ENCODE results near the gene ADORA2A. TPM values are rescaled to one million over a fixed set of nuclear protein-coding genes. Genes with fewer than 3 reads are reported as not detected.

ADORA2A gene
- total RNA-seq, 1 experiment from 2014 or later: 0.96 TPM

- Mint-ChIP-seq H3K27ac (ENCODE audit: low read depth, unreplicated experiment) (no peak overlapping the region), H3K4me1 (ENCODE audit: insufficient read depth, unreplicated experiment) (no peaks in the 10 kb centered on the region), H3K27me3 (ENCODE audit: insufficient read depth, unreplicated experiment) (no peaks in the 10 kb centered on the region), H3K9me3 (ENCODE audit: unreplicated experiment) (no peaks in the 10 kb centered on the region), H3K36me3 (ENCODE audit: insufficient read depth, unreplicated experiment) (peaks cover 31% of the 10 kb centered on the region), H3K4me3 (ENCODE audit: unreplicated experiment) (no peak overlapping the region)
- ChIA-PET POLR2A (no interaction called here), CTCF (interaction anchor here (0.6 kb wide), 2 partner anchors 16 to 56 kb away, joined by 3 read pairs; no protein-coding TSS in a partner anchor)
- DNase-seq (ENCODE audit: unreplicated experiment): no peak
- BruUV-seq (replicated peaks): no TSS peak
- no peak for TF ChIP-seq CTCF (IDR thresholded peaks at IDR 0.05; ENCODE audit: unreplicated experiment)
- intact Hi-C loops (cut with micrococcal nuclease): no loop called here
Measured at GRCh38 chr22:24383061-24383460, 44.3 kb upstream of the ADORA2A start.

- Mint-ChIP-seq H3K9me3 (ENCODE audit: unreplicated experiment) (no peaks in the 10 kb centered on the region), H3K27ac (ENCODE audit: low read depth, unreplicated experiment) (no peak overlapping the region), H3K36me3 (ENCODE audit: insufficient read depth, unreplicated experiment) (peaks cover 35% of the 10 kb centered on the region), H3K27me3 (ENCODE audit: insufficient read depth, unreplicated experiment) (no peaks in the 10 kb centered on the region), H3K4me3 (ENCODE audit: unreplicated experiment) (no peak overlapping the region), H3K4me1 (ENCODE audit: insufficient read depth, unreplicated experiment) (no peaks in the 10 kb centered on the region)
- no peak for DNase-seq (ENCODE audit: unreplicated experiment)
- BruUV-seq (replicated peaks): no TSS peak
- ChIA-PET CTCF (no interaction called here), POLR2A (no interaction called here)
- TF ChIP-seq CTCF (IDR thresholded peaks at IDR 0.05; ENCODE audit: unreplicated experiment): no peak
- intact Hi-C loops (cut with micrococcal nuclease): no loop called here
Measured at GRCh38 chr22:24384131-24384530, 43.3 kb upstream of the ADORA2A start.

GRCh38 chr22:24386937-24387471, 40.4 kb upstream of the ADORA2A start:
- H3K9me3 Mint-ChIP-seq (ENCODE audit: unreplicated experiment): no peaks in the 10 kb centered on the region
- no peak for TF ChIP-seq CTCF (IDR thresholded peaks at IDR 0.05; ENCODE audit: unreplicated experiment)

GRCh38 chr22:24389680-24390079, 37.7 kb upstream of the ADORA2A start:
- Mint-ChIP-seq H3K27ac (ENCODE audit: low read depth, unreplicated experiment) (no peak overlapping the region), H3K4me3 (ENCODE audit: unreplicated experiment) (no peak overlapping the region), H3K4me1 (ENCODE audit: insufficient read depth, unreplicated experiment) (no peaks in the 10 kb centered on the region), H3K27me3 (ENCODE audit: insufficient read depth, unreplicated experiment) (no peaks in the 10 kb centered on the region), H3K9me3 (ENCODE audit: unreplicated experiment) (no peaks in the 10 kb centered on the region), H3K36me3 (ENCODE audit: insufficient read depth, unreplicated experiment) (peaks cover 37% of the 10 kb centered on the region)
- ChIA-PET CTCF (interaction anchor here (0.7 kb wide), 2 partner anchors 24 to 116 kb away, joined by 3 read pairs; no protein-coding TSS in a partner anchor), POLR2A (no interaction called here)
- DNase-seq (ENCODE audit: unreplicated experiment): no peak
- intact Hi-C loops (cut with micrococcal nuclease): no loop called here
- BruUV-seq (replicated peaks): no TSS peak
- TF ChIP-seq CTCF (IDR thresholded peaks at IDR 0.05; ENCODE audit: unreplicated experiment): no peak

More at GRCh38 chr22:24386937-24387471, 40.4 kb upstream of the ADORA2A start:
- Mint-ChIP-seq H3K4me3 (ENCODE audit: unreplicated experiment) (no peak overlapping the region), H3K27ac (ENCODE audit: low read depth, unreplicated experiment) (no peak overlapping the region), H3K27me3 (ENCODE audit: insufficient read depth, unreplicated experiment) (no peaks in the 10 kb centered on the region), H3K4me1 (ENCODE audit: insufficient read depth, unreplicated experiment) (no peaks in the 10 kb centered on the region), H3K36me3 (ENCODE audit: insufficient read depth, unreplicated experiment) (peaks cover 33% of the 10 kb centered on the region)
- no TSS peak for BruUV-seq (replicated peaks)
- no peak for DNase-seq (ENCODE audit: unreplicated experiment)
- intact Hi-C loops (cut with micrococcal nuclease): no loop called here
- CTCF ChIA-PET: interaction anchor here (0.7 kb wide), 1 partner anchor 10 kb away, joined by 4 read pairs; no protein-coding TSS in a partner anchor
- POLR2A ChIA-PET: interaction anchor here (0.6 kb wide), 1 partner anchor 9 kb away, joined by 3 read pairs; no protein-coding TSS in a partner anchor
